Neural progenitor cell (in vitro differentiated cells): ENCODE data around the gene LTBP1. TPM values are rescaled to one million over a fixed set of nuclear protein-coding genes. Genes with fewer than 3 reads are reported as not detected.
"Not testable (repeated sequence)": the region's sequence is repeated elsewhere in the genome, so short reads cannot be mapped to it uniquely, and the experiment has no call there.

Source experiments
- DNase-seq: peaks from one replicate; pipeline ENCODE4 v3.0.0-alpha.2; 2016; ENCODE audit warnings: low spot score
- H2AFZ ChIP-seq: fragments of 200-600 bp; sonication (generic); replicated peaks from 2 replicates; pipeline ENCODE4 v1.6.1; 2016; ENCODE audit warnings: antibody characterized with exemption
- H3F3A ChIP-seq: fragments of 200-600 bp; sonication (generic); 2 replicates; pipeline ENCODE4 v1.6.1; 2016; ENCODE audit warnings: antibody characterized with exemption, low read depth
- H3K27ac ChIP-seq: fragments of 200-600 bp; sonication (generic); 2 replicates; pipeline ENCODE4 v1.5.1; 2016; ENCODE audit warnings: mild to moderate bottlenecking
- H3K27me3 ChIP-seq: fragments of 200-600 bp; sonication (generic); 2 replicates; pipeline ENCODE4 v1.6.1; 2016; ENCODE audit warnings: mild to moderate bottlenecking, moderate library complexity
- H3K36me3 ChIP-seq: fragments of 200-600 bp; sonication (generic); 2 replicates; pipeline ENCODE4 v1.5.1; 2016
- H3K4me1 ChIP-seq: fragments of 200-600 bp; sonication (generic); 2 replicates; pipeline ENCODE4 v1.6.1; 2016; ENCODE audit warnings: mixed run types
- H3K4me2 ChIP-seq: fragments of 200-600 bp; sonication (generic); 2 replicates; pipeline ENCODE4 v1.6.1; 2016
- H3K4me3 ChIP-seq: fragments of 200-600 bp; sonication (generic); 2 replicates; pipeline ENCODE4 v1.5.1; 2016
- H3K79me2 ChIP-seq: fragments of 200-600 bp; sonication (generic); 2 replicates; pipeline ENCODE4 v1.6.1; 2016; ENCODE audit warnings: low read depth
- H3K9ac ChIP-seq: fragments of 200-600 bp; sonication (generic); 2 replicates; pipeline ENCODE4 v1.6.1; 2016
- H3K9me3 ChIP-seq: fragments of 200-600 bp; sonication (generic); 2 replicates; pipeline ENCODE4 v1.5.1; 2016; ENCODE audit warnings: low read depth
- H4K20me1 ChIP-seq: fragments of 200-600 bp; sonication (generic); 2 replicates; pipeline ENCODE4 v1.6.1; 2016; ENCODE audit warnings: low read depth
- H3K27ac Mint-ChIP-seq: 3 replicates; pipeline ENCODE4 v1.8.0; 2021; ENCODE audit warnings: mixed read lengths
- H3K27me3 Mint-ChIP-seq: 2 replicates; pipeline ENCODE4 v1.8.0; 2022; ENCODE audit warnings: low read depth, mild to moderate bottlenecking, inconsistent platforms, moderate library complexity, mixed read lengths; ENCODE audit not compliant: insufficient read depth
- H3K36me3 Mint-ChIP-seq: 3 replicates; pipeline ENCODE4 v1.8.0; 2021; ENCODE audit warnings: mixed read lengths
- H3K4me1 Mint-ChIP-seq: 3 replicates; pipeline ENCODE4 v1.8.0; 2021; ENCODE audit warnings: mixed read lengths
- H3K4me3 Mint-ChIP-seq: 3 replicates; pipeline ENCODE4 v1.8.0; 2021; ENCODE audit warnings: mild to moderate bottlenecking, moderate library complexity, mixed read lengths
- H3K9me3 Mint-ChIP-seq: 3 replicates; pipeline ENCODE4 v1.8.0; 2020; ENCODE audit warnings: mixed read lengths
- EZH2 ChIP-seq: fragments of 200-600 bp; sonication (generic); IDR thresholded peaks from 2 replicates; pipeline ENCODE4 v1.6.1; 2017; ENCODE audit warnings: antibody characterized with exemption, mild to moderate bottlenecking, moderate library complexity
- EZH2phosphoT487 ChIP-seq: fragments of 200-600 bp; sonication (generic); IDR thresholded peaks from 2 replicates; pipeline ENCODE4 v1.6.1; 2017; ENCODE audit warnings: antibody characterized with exemption
- total RNA-seq: library from RNA; depleted of rRNA; stranded (reverse); fragments of >200 nt; gene quantifications from 2 replicates; pipeline ENCODE4 v1.2.3, GENCODE V29; 2015; ENCODE audit warnings: low replicate concordance
- TF ChIP-seq, protein P1 (sequence below): fragments of 200-600 bp; sonication (generic); IDR thresholded peaks from 2 replicates; pipeline ENCODE4 v1.5.1; 2017; ENCODE audit warnings: antibody characterized with exemption, mild to moderate bottlenecking

Gene LTBP1
- total RNA-seq, 1 donor from 2014 or later: 50.5 TPM

DNA sequence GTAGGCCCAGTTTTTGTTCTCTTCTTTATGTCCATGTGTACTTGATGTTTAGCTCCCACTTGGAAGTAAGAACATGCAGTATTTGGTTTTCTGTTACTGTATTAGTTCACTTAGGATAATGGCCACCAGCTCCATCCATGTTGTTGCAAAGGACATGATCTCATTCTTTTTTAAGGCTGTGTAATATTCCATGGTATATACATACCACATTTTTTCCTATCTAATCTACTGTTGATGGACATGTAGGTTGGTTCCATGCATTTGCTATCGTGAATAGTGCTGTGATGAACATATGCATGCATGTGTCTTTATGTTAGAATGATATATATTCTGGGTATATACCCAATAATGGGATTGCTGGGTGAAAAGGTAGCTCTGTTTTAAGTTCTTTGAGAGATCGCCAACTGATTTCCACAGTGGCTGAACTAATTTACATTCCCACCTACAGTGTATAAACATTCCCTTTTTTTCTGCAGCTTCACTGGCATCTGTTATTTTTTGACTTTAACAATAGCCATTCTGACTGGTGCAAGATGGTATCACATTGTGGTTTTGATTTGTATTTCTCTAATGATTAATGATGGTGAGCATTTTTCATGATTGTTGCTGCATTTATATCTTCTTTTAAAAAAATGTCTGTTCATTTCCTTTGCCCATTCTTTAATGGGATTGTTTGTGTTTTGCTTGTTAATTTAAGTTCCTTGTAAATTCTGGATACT lies 22.9 kb downstream of the LTBP1 start:
- Histone ChIP-seq H3K4me2 (no peak overlapping the region), H3K9ac (no peak overlapping the region), H3K4me1 (no peaks in the 10 kb centered on the region), H3K79me2 (peaks cover 25% of the 10 kb centered on the region), H4K20me1 (no peaks in the 10 kb centered on the region), H3K4me3 (no peak overlapping the region), H2AFZ (no peak overlapping the region), H3K36me3 (no peaks in the 10 kb centered on the region), H3K9me3 (no peaks in the 10 kb centered on the region), H3K27me3 (no peaks in the 10 kb centered on the region), H3K27ac (no peak overlapping the region), H3F3A (no peaks in the 10 kb centered on the region)
- DNase-seq: no peak
- Mint-ChIP-seq H3K4me1 (no peaks in the 10 kb centered on the region), H3K27ac (no peak overlapping the region), H3K9me3 (peaks cover 22% of the 10 kb centered on the region), H3K36me3 (no peaks in the 10 kb centered on the region), H3K4me3 (no peak overlapping the region), H3K27me3 (peaks cover 5% of the 10 kb centered on the region)
- TF ChIP-seq, protein P1, sequence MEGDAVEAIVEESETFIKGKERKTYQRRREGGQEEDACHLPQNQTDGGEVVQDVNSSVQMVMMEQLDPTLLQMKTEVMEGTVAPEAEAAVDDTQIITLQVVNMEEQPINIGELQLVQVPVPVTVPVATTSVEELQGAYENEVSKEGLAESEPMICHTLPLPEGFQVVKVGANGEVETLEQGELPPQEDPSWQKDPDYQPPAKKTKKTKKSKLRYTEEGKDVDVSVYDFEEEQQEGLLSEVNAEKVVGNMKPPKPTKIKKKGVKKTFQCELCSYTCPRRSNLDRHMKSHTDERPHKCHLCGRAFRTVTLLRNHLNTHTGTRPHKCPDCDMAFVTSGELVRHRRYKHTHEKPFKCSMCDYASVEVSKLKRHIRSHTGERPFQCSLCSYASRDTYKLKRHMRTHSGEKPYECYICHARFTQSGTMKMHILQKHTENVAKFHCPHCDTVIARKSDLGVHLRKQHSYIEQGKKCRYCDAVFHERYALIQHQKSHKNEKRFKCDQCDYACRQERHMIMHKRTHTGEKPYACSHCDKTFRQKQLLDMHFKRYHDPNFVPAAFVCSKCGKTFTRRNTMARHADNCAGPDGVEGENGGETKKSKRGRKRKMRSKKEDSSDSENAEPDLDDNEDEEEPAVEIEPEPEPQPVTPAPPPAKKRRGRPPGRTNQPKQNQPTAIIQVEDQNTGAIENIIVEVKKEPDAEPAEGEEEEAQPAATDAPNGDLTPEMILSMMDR: no peak
- TF ChIP-seq EZH2phosphoT487: no peak
- TF ChIP-seq EZH2: no peak

DNA sequence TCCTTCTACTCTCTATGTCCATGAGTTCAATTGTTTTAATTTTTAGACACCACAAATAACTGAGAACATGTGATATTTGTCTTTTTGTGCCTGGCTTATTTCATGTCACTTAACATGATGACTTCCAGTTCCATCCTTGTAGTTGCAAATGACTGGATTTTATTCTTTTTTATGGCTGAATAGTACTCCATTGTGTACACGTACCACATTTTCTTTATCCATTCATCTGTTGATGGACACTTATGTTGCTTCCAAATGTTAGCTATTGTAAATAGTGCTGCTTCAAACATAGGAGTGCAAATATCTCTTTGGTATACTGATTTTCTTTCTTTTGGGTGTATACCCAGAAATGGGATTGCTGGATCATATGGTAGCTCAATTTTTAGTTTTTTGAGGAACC lies 27.0 kb downstream of the LTBP1 start:
- not testable (repeated sequence) for H3K36me3 ChIP-seq, H3K9me3 ChIP-seq, H3K4me3 Mint-ChIP-seq, H3K4me3 ChIP-seq, H3K4me1 ChIP-seq, H3K27ac ChIP-seq, DNase-seq, H4K20me1 ChIP-seq, H2AFZ ChIP-seq, H3K27me3 ChIP-seq, H3K36me3 Mint-ChIP-seq, H3F3A ChIP-seq, H3K27me3 Mint-ChIP-seq, H3K4me1 Mint-ChIP-seq, H3K9ac ChIP-seq, H3K4me2 ChIP-seq, H3K27ac Mint-ChIP-seq
- peaks cover 20% of the 10 kb centered on the region for H3K79me2 ChIP-seq
- H3K9me3 Mint-ChIP-seq: peaks cover 43% of the 10 kb centered on the region

GRCh38 chr2:32976409-32977063 lies 29.8 kb downstream of the LTBP1 start:
- H3K9me3 ChIP-seq: no peaks in the 10 kb centered on the region
- Mint-ChIP-seq H3K27me3 (peaks cover 2% of the 10 kb centered on the region), H3K27ac (no peak overlapping the region), H3K9me3 (peaks cover 35% of the 10 kb centered on the region), H3K4me3 (no peak overlapping the region), H3K4me1 (no peaks in the 10 kb centered on the region), H3K36me3 (peaks cover 3% of the 10 kb centered on the region)
- H3K9ac ChIP-seq: no peak overlapping the region
- no peak overlapping the region for H3K27ac ChIP-seq
- no peaks in the 10 kb centered on the region for H3K27me3 ChIP-seq
- no peaks in the 10 kb centered on the region for H3K4me1 ChIP-seq
- H3F3A ChIP-seq: no peaks in the 10 kb centered on the region
- H2AFZ ChIP-seq: no peak overlapping the region
- no peak overlapping the region for H3K4me2 ChIP-seq
- no peak overlapping the region for H3K4me3 ChIP-seq
- H3K79me2 ChIP-seq: peaks cover 20% of the 10 kb centered on the region
- H4K20me1 ChIP-seq: no peaks in the 10 kb centered on the region
- H3K36me3 ChIP-seq: no peaks in the 10 kb centered on the region
- DNase-seq: no peak
- TF ChIP-seq EZH2phosphoT487 (no peak), EZH2 (no peak)
- TF ChIP-seq, protein P1: no peak

DNA sequence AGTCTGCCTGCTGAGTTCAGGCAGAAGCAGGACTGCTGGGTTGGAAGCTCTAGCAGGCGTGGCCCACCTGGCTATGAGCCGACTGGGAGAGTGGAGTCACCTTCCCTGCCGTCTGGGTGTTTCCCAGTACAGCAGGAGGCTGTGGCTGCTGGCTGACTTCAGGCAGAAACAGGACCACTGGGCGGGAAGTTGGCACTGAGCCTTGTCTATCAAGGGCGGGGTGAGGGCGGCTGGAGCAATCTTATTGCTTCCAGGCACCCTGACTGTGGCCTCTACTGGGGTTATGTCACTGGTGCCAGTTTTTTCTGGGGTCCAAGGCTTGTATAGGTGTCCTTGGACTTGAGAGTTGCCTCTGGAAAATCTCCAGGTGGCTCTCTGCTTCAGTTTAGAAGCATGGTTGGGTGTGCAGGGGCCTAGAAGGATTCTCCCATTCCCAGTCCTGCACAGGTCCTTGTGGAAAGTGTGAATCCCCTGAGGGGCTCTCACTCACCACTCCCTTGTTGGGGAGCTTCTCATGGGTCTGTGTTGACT lies 30.5 kb downstream of the LTBP1 start:
- Mint-ChIP-seq H3K36me3 (peaks cover 5% of the 10 kb centered on the region), H3K4me1 (no peaks in the 10 kb centered on the region), H3K9me3 (peaks cover 41% of the 10 kb centered on the region), H3K27ac (no peak overlapping the region), H3K27me3 (peaks cover 2% of the 10 kb centered on the region), H3K4me3 (no peak overlapping the region)
- Histone ChIP-seq H4K20me1 (no peaks in the 10 kb centered on the region), H3K4me2 (no peak overlapping the region), H3K27ac (no peak overlapping the region), H3K36me3 (no peaks in the 10 kb centered on the region), H3K9ac (no peak overlapping the region), H3K79me2 (peaks cover 20% of the 10 kb centered on the region), H3F3A (no peaks in the 10 kb centered on the region), H3K4me3 (no peak overlapping the region), H3K4me1 (no peaks in the 10 kb centered on the region), H3K27me3 (no peaks in the 10 kb centered on the region), H2AFZ (no peak overlapping the region), H3K9me3 (no peaks in the 10 kb centered on the region)
- no peak for DNase-seq
- no peak for TF ChIP-seq EZH2phosphoT487
